SK-N-SH (cell line): Measurements from ENCODE around the gene MAP4K4. TPM values are rescaled to one million over a fixed set of nuclear protein-coding genes. Genes with fewer than 3 reads are reported as not detected.

Experiments used
- CTCF ChIA-PET: fragments of 300-600, 350-600 bp; formaldehyde crosslinking; extraction: SDS; loops from one replicate; lab custom pipeline; 2021; lab: Yijun Ruan, JAX
- POLR2A ChIA-PET: fragments of 350-600 bp; sonication (Branson Sonifier 250); formaldehyde crosslinking; extraction: SDS; loops from one replicate; lab custom pipeline; 2020; ENCODE audit warnings: antibody characterized with exemption, inconsistent platforms; lab: Yijun Ruan, JAX
- DNase-seq: peaks from one replicate; pipeline ENCODE4 v3.0.0; 2012
- H2AFZ ChIP-seq: fragments of 200-600 bp; sonication (generic); 2 replicates; pipeline ENCODE4 v1.8.1; 2016; ENCODE audit warnings: antibody characterized with exemption, mild to moderate bottlenecking, low read depth
- H3F3A ChIP-seq: fragments of 200-600 bp; sonication (generic); replicated peaks from 2 replicates; pipeline ENCODE3; 2016; ENCODE audit warnings: antibody characterized with exemption, mild to moderate bottlenecking; ENCODE audit not compliant: insufficient read depth
- H3K27ac ChIP-seq, 2 experiments: fragments of 200-500 bp in 1 of 2; fragments of 200-600 bp in 1 of 2; sonication (Bioruptor generic) in 1 of 2; sonication (generic), shearing (Covaris generic) in 1 of 2; 2 replicates each; pipeline versions ENCODE4 v1.5.1 to v1.6.1; 2014 to 2016; ENCODE audit warnings: low read depth in 2 of 2, inconsistent platforms in 1 of 2, low read length in 1 of 2, mild to moderate bottlenecking in 1 of 2, mixed read lengths in 1 of 2
- H3K27me3 ChIP-seq: fragments of 200-600 bp; sonication (generic), shearing (Covaris generic); 2 replicates; pipeline ENCODE4 v1.6.1; 2016; ENCODE audit warnings: mixed run types; ENCODE audit not compliant: insufficient read depth
- H3K36me3 ChIP-seq, 2 experiments: fragments of 200-500 bp in 1 of 2; fragments of 200-600 bp in 1 of 2; sonication (Bioruptor generic) in 1 of 2; sonication (generic) in 1 of 2; replicated peaks in 1 of 2; 2 replicates each; pipeline versions ENCODE3 to v1.5.1; 2014 to 2016; ENCODE audit warnings: low read length in 1 of 2, mild to moderate bottlenecking in 1 of 2; ENCODE audit not compliant: insufficient read depth in 2 of 2, control insufficient read depth in 1 of 2
- H3K4me1 ChIP-seq, 2 experiments: fragments of 200-500 bp in 1 of 2; fragments of 200-600 bp in 1 of 2; sonication (Bioruptor generic) in 1 of 2; sonication (generic), shearing (Covaris generic) in 1 of 2; 2 replicates each; pipeline versions ENCODE4 v1.5.1 to v1.6.1; 2014 to 2016; ENCODE audit warnings: low read depth in 1 of 2, low read length in 1 of 2, mixed run types in 1 of 2; ENCODE audit not compliant: insufficient read depth in 2 of 2, control insufficient read depth in 1 of 2
- H3K4me2 ChIP-seq: fragments of 200-600 bp; sonication (generic), shearing (Covaris generic); 2 replicates; pipeline ENCODE4 v1.6.1; 2017; ENCODE audit warnings: mixed run types
- H3K4me3 ChIP-seq, 2 experiments: fragments of 200-500 bp in 1 of 2; fragments of 200-600 bp in 1 of 2; sonication (Bioruptor generic) in 1 of 2; sonication (generic), shearing (Covaris generic) in 1 of 2; 2 replicates each; pipeline versions ENCODE4 v1.5.1 to v1.8.1; 2014 to 2016; ENCODE audit warnings: low read depth in 2 of 2, inconsistent platforms in 1 of 2, low read length in 1 of 2, mild to moderate bottlenecking in 1 of 2, mixed read lengths in 1 of 2, moderate library complexity in 1 of 2
- H3K79me2 ChIP-seq: fragments of 200-600 bp; sonication (generic); 2 replicates; pipeline ENCODE4 v1.8.1; 2017; ENCODE audit warnings: mild to moderate bottlenecking; ENCODE audit not compliant: insufficient read depth
- H3K9ac ChIP-seq: fragments of 200-600 bp; sonication (generic); 2 replicates; pipeline ENCODE4 v1.6.1; 2017; ENCODE audit warnings: mixed run types
- H3K9me2 ChIP-seq: fragments of 200-600 bp; sonication (generic); 2 replicates; pipeline ENCODE4 v1.6.1; 2017; ENCODE audit warnings: mixed run types
- H3K9me3 ChIP-seq: fragments of 200-600 bp; sonication (generic); 2 replicates; pipeline ENCODE4 v1.6.1; 2017; ENCODE audit warnings: mixed run types, mild to moderate bottlenecking, moderate library complexity
- H4K20me1 ChIP-seq: fragments of 200-600 bp; sonication (generic); 2 replicates; pipeline ENCODE4 v1.6.1; 2017; ENCODE audit warnings: mild to moderate bottlenecking, mixed run types; ENCODE audit not compliant: insufficient read depth
- CTCF ChIP-seq: fragments of 200-600 bp; sonication (generic); IDR thresholded peaks from 2 replicates; pipeline ENCODE4 v1.6.1; 2017; ENCODE audit warnings: antibody characterized with exemption, mild to moderate bottlenecking, moderate library complexity
- ELF1 ChIP-seq: IDR thresholded peaks from 2 replicates; pipeline ENCODE4 v1.4.0; 2012
- GATA2 ChIP-seq: sonication (generic); formaldehyde crosslinking; IDR thresholded peaks from 2 replicates; pipeline ENCODE4 v1.5.0; 2020; ENCODE audit warnings: mild to moderate bottlenecking, missing genetic modification reagents
- JUND ChIP-seq: IDR thresholded peaks from 2 replicates; pipeline ENCODE4 v1.4.0; 2012
- MEF2A ChIP-seq: IDR thresholded peaks from 2 replicates; pipeline ENCODE4 v1.4.0; 2012; ENCODE audit warnings: low read depth, borderline replicate concordance
- NFIC ChIP-seq: IDR thresholded peaks from 2 replicates; pipeline ENCODE4 v1.4.0; 2012; ENCODE audit warnings: borderline replicate concordance
- PBX3 ChIP-seq: IDR thresholded peaks from 2 replicates; pipeline ENCODE4; 2012
- TEAD4 ChIP-seq: IDR thresholded peaks from 2 replicates; pipeline ENCODE4 v1.4.0; 2012; ENCODE audit warnings: mild to moderate bottlenecking, borderline replicate concordance; ENCODE audit not compliant: insufficient read depth
- WGBS: methylation state at CpG from one replicate; pipeline ENCODE4 v1.1.6; 2017; ENCODE audit warnings: low lambda C conversion rate; 5-methylcytosine and 5-hydroxymethylcytosine counted together
- polyA plus RNA-seq, 3 experiments: library from polyadenylated mRNA; depleted of rRNA; stranded (reverse); fragments of >200 nt; gene quantifications; 2 replicates each; pipeline ENCODE4 v1.2.3, GENCODE V29; 2012

MAP4K4 gene
- polyA plus RNA-seq, 1 of the 3 experiments (the other 2 are of a cell fraction), result 72.9 TPM

- CTCF ChIA-PET, result interaction anchor here (0.9 to 1.6 kb wide), 12 partner anchors 10 to 497 kb away, joined by 3 to 9 read pairs (median 4); partner anchors contain the start of gene CREG2
- H3K4me1 ChIP-seq, result no peaks in the 10 kb centered on the region; a peak in 1 of 4 replicates
- peaks cover 76 to 81% of the 10 kb centered on the region in 2 experiments for H3K36me3 ChIP-seq
- no peaks in the 10 kb centered on the region for H3K9me3 ChIP-seq
- TF ChIP-seq JUND, result no peak
- TF ChIP-seq ELF1, result no peak
- no peak for TF ChIP-seq NFIC
- H3K9ac ChIP-seq, result no peak overlapping the region
- peaks cover 14% of the 10 kb centered on the region; the same call in 1 of the 2 replicates for H4K20me1 ChIP-seq
- peaks cover 6% of the 10 kb centered on the region for H3F3A ChIP-seq
- H3K9me2 ChIP-seq, result no peaks in the 10 kb centered on the region
- no peak overlapping the region for H3K27ac ChIP-seq
- no peak overlapping the region for H3K4me3 ChIP-seq
- no peak overlapping the region for H3K4me2 ChIP-seq
- POLR2A ChIA-PET, result interaction anchor here (0.6 kb wide), 1 partner anchor 726 kb away, joined by 3 read pairs; no protein-coding TSS in a partner anchor
- no peak for DNase-seq
- peaks cover 25% of the 10 kb centered on the region; the same call in 1 of the 2 replicates for H3K79me2 ChIP-seq
- H3K27me3 ChIP-seq, result no peaks in the 10 kb centered on the region
- 89% methylated on average over 2 of the region's 2 CpGs for WGBS
- H2AFZ ChIP-seq, result no peak overlapping the region
Observed at GRCh38 chr2:101884423-101884822, 186.9 kb downstream of the MAP4K4 start.

GRCh38 chr2:101887328-101887727 is 189.8 kb downstream of the MAP4K4 start:
- H2AFZ ChIP-seq, result no peak overlapping the region
- 100% methylated on average over 2 of the region's 2 CpGs for WGBS

More at GRCh38 chr2:101887328-101887727, 189.8 kb downstream of the MAP4K4 start:
- Histone ChIP-seq H3K9me3 (no peaks in the 10 kb centered on the region), H3K27ac (no peak overlapping the region), H3K79me2 (peaks cover 7% of the 10 kb centered on the region), H3K4me1 (no peaks in the 10 kb centered on the region; a peak in 1 of 4 replicates), H3K4me2 (no peak overlapping the region), H3K36me3 (peaks cover 79 to 85% of the 10 kb centered on the region in 2 experiments), H3K9me2 (no peaks in the 10 kb centered on the region), H3K4me3 (no peak overlapping the region)
- no peak for TF ChIP-seq TEAD4
- no peak for TF ChIP-seq CTCF
- TF ChIP-seq NFIC, result no peak
- no peak for TF ChIP-seq MEF2A
- TF ChIP-seq GATA2 (CRISPR knock-in tag), result no peak
- no peak for TF ChIP-seq PBX3
- TF ChIP-seq, all 33 proteins: peak for 0
- POLR2A ChIA-PET, result no interaction called here
- CTCF ChIA-PET, result interaction anchor here (0.9 kb wide), 1 partner anchor 16 kb away, joined by 4 read pairs; no protein-coding TSS in a partner anchor
- Histone ChIP-seq H3F3A (peaks cover 9% of the 10 kb centered on the region), H4K20me1 (peaks cover 5% of the 10 kb centered on the region; the same call in 1 of the 2 replicates), H3K9ac (no peak overlapping the region), H3K27me3 (no peaks in the 10 kb centered on the region)
- DNase-seq, result no peak
